ENCODE results near the gene CHST3.

Gene CHST3

GRCh38 chr10:72061491-72061890, 97.3 kb downstream of the CHST3 start:
- DNase-seq: no peak

- no peak for DNase-seq
Observed at GRCh38 chr10:72061930-72062329, 97.7 kb downstream of the CHST3 start.

GRCh38 chr10:72062382-72062781, 98.2 kb downstream of the CHST3 start:
- no peak for DNase-seq

Data from midbrain (tissue), 1 donor.